Activated T-helper 9 cell treated with anti-CD3 and anti-CD28 coated beads, Interleukin-2, amount 50 U/mL, for 16 hours (primary cell): ENCODE results near the gene AGO3.
"Not testable (repeated sequence)": the region's sequence is repeated elsewhere in the genome, so short reads cannot be mapped to it uniquely, and the experiment has no call there.

ENCODE experiments used
- DNase-seq: peaks from one replicate; pipeline ENCODE4 v3.0.0-alpha.2; 2020; ENCODE audit warnings: low read depth

Gene AGO3

DNA sequence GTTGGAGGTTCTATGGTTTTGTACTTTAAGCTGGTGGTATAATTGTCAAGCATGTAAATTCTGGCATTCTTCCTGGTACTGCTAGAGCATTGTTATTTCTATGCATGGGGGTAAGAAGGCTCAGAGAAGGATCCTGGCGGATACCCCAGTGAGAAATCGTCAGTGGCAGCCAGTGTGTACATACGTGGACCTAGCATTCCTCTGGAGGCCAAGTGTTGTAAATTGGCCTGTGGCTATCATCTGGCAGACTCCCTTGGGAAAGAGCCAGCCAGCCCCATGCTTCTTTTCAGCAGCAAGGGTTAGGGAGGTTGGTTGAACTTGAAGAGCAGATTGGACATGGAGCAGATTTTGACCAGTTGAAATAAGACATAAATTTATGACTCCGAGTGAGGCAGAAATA lies 5.2 kb upstream of the AGO3 start:
- DNase-seq: no peak

DNA sequence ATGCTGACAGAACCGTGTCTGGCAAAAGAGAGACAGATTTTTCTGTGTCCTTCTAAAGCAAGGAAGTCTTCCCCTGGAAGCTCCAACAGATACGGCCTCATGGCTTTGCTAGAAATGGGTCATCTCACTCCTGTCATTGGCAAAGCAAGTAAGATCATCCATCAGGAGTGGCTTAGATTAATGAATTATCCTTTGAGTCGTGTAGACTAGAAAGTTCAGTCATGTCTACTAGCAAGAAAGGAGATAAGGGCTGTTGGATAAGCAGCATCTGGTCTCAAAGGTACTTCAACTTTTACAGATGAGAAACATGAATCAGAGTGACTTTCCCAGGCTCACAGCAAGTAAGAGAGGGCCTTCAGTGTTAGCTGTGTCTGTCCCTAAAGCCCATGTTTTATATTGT lies 3.4 kb upstream of the AGO3 start:
- DNase-seq: no peak

DNA sequence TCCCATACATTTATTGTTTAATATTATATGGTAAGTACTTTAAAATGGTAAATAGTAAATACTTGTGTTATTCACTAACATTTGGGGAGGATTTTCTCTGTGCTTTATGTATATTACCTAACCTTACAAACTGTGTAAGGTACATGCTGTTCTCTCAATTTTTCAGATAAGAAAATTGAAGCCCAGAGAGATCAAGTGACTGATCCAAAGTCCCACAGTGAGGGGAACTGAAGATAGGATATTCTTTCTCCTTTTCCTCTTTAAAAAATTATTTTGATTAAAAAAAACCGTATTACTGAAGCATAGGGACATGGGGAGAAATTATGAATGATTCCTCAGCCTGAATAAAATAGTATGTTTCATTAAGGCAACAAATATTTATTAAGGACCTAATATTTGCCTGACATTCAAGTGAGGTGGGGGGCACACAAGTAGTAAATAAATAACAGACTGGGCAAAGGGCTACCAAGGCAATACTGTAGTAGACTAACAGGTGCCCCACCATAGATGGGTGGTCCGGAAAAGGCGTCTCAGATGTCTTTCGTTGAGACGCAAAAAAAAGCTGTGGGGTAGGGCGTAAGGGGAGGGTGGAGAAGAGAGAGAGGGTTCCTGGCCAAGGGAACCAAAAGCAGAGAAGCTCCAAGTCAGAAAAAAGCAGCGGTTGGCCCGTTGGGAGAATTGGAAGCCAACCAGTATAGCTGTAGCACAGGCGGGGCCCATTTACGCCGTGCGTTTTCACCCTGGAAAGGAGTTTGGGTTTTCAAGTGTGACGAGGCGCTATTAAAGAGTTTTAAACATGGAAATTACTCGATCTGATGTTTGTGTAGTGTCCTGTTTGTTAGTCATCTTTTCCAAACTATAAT lies 944 bp upstream of the AGO3 start:
- DNase-seq: peak; percentile 13

DNA sequence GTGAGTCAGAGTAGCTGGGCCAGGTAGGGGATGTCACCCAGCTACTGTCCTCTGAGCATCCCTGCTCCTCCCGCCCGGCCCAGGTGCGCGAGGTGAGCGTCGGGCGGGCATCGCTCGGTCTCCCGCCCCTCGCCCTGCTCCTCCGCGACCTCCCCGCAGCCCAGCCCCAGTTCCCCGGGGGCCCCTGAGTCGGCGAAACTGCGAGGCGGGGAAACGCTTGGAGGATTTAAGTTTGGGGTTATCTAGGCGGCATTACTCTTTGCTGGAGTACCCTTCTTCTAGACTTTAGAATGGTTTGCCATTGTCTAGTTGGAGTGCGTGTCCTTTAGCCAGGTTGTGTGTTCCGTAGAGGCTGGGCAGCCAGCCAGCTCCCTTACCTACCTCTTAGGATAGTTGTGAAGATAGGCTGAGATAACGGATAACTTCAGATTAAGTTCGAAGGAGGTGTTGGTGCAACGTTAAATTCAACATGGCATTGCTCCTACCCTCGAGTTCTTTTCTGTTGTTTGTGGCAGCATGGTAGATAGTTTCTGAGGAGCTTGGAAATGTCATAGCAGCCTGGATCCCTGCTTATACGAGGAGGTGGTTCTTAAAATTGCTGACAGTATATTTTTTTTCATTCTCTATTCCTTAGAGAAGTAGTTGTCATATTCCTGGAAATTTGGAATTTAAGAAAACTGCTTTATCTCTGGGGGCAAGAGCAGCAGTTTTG lies 697 bp downstream of the AGO3 start:
- no peak for DNase-seq

DNA sequence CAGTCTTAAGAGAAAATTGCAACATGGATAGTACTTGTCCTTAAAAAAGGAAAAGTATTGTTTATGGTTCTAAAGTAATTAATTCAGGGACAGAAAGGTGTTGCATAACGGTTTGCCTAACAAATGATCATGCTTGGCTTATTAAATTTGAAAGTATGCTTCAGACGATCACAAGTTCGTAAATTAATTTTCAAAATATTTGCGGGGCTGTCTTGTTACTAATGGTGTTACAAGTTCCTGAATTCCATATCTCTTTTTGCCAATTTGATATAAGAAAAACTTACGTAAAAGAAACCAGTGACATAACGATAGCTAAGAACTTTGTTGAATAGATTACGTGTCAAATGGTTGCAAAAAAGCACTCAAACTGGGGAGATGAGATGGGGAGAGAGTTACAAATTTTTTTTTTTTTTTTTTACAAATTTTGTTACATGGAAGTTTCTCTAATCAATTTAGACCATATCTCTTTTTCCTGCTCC lies 1.3 kb downstream of the AGO3 start:
- DNase-seq: no peak

DNA sequence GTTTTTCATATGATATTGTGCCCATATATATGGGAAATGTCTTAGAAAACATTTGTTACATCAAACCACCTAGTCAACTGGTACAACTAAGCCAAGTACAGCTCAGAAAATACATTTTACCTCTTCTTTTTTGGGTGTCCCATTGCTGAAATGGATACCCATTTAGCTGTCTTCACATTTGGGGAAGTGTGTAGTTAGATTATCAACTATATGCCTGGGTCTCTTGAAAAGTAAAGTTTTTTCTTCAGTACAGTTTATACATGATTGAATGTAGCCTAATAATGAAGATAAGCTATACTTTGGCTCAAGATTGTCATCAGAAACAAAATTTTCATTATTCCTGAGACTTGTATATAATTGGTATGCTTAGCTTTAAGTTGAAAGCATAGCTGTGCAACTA lies 2.0 kb downstream of the AGO3 start:
- no peak for DNase-seq

DNA sequence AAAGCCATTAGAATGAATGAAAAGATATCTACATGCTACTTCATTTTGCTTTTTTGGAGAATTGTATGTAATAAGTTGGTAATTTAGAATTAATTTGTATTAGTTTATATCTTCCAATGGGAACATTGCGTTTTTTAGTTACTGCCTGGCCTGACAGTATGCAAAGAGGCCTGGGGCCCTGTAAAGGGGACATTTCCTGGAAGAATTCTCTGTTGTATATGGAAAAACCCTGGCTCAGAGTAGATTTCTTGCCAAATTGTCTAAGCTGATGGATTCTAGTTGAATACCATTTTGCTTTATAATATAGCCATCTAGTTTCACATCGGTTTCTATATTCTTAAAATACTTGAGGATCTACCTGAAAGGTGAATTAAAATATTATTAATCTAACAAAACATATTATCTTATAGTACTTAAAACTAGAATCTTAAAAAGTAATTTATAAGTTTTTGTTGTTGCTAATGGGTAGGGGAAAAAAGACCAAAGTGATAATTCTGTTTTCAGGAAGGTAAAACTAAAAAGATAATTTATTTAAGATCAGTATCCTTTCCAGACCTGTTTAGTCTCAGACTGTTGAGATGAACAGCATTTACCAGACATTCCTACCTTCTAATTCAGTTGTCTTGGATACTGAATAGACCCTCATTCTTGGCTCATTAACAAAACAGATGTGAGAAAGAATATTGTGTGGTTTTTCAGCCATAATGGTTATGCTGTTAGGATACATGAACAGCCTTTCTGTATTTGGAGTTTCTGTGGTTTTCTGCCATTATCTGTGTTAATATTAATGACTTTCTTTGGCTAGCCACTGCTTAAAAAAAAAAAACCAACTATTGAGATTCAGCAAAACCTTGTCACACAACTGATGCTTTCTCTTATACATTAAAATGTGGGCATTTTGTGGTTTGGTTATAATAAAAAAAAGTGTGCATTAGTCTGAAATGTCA lies 4.8 kb downstream of the AGO3 start:
- no peak for DNase-seq

DNA sequence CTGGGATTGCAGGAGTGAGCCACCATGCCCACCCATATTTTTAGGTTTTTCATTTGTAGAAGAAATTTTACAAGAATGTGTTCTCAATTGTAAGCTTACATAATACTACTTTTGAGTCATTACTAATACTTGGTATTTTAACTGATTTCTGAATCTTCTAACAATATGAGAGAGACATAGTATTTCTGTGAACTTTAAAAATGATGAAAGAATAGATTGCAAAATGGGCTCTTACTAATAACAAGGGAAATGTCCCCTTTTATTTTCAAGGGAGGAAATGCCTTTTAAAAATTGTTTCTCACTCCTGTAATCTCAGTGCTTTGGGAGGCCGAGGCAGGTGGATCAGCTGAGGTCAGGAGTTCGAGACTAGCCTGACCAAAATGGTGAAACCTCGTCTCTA lies 5.9 kb downstream of the AGO3 start:
- DNase-seq: no peak

DNA sequence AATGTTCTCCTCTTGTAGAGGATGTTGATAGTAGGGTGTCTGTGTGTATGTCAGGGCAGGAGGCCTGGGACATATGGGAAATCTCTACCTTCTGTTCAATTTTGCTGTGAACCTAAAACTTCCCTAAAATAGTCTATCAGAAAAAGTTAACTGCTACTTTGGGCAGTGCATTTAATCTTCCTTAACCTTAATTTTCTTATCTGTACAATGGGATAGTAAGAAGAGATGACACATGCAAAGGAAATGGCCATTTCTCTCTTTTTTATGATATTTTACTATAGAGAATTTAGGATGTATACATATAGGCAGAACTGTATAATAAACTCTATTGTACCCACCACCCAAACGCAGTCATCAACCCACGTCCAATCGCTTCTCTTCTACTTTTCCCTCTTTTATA lies 8.6 kb downstream of the AGO3 start:
- no peak for DNase-seq

DNA sequence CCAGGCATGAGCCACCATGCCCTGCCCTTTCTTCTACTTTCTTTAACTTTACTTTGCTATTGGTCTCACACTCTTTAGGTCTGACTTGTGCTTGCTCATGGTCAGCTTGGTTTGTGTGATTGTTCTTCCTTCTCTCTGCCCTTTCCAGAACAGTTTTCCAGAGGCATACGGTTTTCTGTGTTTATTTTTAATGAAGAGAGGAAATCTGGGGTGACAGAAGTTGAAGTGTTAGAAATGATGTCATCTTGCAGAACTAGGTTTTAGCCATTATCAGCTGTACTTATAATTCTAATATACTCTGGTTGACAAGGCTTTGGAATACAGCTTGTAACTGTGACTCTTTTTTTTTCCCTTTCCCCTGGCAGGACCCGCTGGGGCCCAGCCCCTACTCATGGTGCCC lies 14.4 kb downstream of the AGO3 start:
- no peak for DNase-seq

DNA sequence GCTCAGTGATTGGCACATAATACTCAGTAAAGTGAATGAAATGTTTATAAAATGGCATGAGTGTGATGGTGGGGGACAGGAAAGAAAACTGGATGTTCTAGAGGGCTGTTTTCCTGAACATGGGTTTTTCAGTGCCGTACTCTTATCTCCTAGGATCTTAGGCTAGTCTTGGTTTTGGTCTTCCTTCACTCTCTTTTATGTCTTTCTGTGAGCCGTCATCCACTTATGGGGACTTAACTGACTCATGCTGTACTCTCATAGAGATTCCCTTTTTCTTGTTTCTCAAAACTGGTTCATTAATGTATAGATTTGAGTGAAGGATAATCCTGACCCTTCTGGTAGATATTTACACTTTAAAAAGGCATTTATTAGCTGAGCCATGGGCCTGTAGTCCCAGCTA lies 16.6 kb downstream of the AGO3 start:
- no peak for DNase-seq

DNA sequence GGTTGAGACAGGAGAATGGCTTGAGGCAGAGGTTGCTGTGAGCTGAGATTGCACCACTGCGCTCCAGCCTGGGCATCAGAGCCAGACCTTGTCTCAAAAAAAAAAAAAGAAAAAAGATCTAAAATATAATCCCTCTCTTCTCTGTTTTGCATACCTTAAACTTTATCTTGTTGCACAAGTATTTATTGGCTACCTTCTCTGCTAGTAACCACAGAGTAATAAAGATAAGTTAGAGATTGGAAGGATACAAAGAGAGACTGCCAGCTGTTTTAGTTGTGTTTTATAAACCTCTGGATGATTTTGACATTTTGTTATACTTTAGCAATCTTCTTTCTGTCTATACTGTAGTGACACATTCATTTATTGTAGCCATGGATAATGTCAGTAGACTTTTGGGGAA lies 27.7 kb downstream of the AGO3 start:
- no peak for DNase-seq

DNA sequence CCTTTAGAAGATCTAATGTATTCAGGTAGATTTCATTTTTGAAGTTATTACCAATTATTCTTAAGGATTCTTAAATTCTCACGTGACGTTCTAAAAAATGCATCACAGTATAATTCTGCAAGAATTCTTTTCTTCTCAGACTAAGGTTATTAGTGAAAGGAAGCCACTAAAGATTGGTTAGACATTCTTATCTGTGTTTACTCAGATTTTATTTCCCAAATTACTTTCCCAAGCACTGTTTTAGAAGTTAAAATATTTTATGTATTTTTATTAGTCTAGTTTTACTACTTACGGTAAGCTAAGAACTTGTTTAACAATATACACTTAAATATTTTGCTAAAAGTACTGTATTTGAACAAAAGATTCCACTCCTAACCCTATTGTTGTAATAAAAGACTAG lies 28.4 kb downstream of the AGO3 start:
- no peak for DNase-seq

DNA sequence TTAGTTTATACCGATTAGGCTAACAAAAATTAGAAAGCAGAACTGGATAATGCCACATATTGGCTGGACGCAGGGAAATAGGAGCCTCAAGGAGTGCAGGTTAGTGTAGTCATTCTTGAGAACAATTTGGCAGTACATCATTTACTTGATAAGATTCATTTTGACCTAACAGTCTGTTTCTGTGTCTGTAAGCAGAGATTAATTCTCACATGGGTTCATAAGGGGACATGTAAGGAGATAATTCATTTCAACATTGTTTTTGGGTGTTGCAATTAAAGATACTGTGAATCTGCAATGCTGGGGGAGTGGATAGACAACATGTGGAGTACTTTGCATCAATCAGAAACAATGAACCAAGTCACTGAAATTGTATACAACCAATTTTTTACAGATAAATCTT lies 32.0 kb downstream of the AGO3 start:
- no peak for DNase-seq

DNA sequence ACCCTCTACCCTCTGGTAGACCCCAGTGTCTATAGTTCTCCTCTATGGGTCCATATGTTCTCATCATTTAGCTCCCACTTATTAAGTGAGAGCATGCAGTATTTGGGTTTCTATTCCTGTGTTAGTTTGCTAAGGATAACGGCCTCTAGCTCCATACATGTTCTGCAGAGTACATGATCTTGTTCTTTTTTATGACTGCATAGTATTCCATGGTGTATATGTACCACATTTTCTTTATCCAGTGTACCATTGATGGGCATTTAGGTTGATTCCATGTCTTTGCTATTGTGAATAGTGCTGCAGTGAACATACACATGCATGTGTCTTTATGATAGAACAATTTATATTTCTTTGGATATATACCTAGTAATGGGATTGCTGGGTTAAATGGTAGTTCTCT lies 33.4 kb downstream of the AGO3 start:
- not testable (repeated sequence) for DNase-seq

DNA sequence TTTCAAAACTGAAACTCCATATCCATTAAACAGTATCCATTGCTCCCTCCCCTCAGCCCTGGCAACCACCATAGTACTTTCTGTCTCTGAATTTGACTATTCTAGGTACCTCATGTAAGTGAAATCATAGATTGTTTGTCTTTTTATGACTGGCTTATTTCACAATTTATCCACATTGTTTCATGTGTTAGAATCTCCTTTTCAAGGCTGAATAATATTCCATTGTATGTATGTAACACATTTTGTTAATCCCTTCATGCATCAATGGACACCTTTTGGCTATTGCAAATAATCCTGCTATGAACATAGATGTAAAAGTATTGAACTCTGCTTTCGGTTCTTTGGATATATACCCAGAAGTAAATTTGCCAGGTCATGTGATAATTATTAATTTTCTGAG lies 37.5 kb downstream of the AGO3 start:
- DNase-seq: no peak

DNA sequence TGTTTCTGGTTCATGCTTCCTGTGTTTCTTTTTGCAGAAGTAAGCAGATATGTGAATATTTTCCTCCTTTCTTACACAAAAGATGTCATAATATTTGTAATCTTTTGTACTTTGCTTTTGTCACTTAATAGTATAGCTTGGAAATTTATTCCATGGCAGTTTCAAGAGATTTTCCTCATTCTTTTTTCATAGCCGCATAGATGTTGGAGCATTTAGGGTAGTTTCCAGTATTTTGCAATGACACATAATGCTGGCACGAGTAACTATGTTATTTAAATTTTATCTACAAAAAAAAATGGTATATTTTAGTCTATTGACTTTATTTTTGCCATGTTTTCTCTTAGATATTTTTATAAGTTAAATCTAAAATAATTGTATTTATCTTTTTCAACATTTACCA lies 40.7 kb downstream of the AGO3 start:
- no peak for DNase-seq

DNA sequence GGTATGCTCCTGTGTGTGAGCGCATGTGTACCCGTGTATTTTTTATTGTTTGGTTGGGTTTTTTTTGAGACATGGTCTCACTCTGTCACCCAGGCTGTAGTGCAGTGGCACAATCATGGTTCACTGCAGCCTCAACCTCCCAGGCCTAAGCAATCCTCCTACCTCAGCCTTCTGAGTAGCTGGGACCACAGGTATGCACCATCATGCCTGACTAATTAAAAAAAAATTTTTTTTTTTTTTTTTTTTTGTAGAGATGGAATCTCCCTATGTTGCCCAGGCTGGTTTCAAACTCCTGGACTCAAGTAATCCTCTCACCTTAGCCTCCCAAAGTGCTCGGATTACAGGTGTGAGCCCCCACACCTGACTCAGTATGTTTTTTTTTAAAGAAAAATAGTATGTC lies 41.7 kb downstream of the AGO3 start:
- DNase-seq: not testable (repeated sequence)

DNA sequence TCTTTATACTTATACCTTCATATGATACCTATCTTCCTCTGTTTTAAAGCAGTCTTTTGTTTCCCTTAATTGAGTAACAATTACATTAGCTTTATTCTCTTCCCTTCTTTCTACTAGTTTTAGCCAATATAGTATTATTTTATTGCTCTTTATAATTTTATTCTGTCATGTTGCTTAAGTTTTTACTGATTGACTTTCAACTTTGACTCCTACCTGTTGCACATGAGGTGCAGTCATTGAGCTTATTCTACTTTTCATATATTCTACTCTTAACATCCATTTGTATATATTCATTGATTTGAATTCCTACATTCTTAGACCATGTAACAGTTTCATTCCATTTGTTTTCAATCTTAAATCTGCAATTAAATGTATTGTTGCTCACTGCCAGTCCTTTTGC lies 49.2 kb downstream of the AGO3 start:
- DNase-seq: no peak

DNA sequence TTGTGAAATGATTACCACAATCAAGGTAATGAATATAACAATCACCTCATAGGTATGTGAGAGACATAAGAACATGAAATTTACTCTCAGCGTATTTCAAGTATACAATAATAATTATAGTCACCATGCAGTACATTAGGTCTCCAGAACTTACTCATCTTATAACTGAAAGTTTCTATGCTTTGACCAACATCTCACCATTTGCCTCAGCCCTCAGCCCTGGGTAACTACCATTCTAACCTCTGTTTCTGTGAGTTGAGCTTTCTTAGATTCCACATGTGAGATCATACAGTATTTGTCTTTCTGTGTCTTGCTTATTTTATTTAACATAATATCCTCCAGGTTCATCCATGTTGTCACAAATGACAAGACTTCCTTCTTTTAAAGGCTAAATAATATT lies 57.3 kb downstream of the AGO3 start:
- DNase-seq: no peak

DNA sequence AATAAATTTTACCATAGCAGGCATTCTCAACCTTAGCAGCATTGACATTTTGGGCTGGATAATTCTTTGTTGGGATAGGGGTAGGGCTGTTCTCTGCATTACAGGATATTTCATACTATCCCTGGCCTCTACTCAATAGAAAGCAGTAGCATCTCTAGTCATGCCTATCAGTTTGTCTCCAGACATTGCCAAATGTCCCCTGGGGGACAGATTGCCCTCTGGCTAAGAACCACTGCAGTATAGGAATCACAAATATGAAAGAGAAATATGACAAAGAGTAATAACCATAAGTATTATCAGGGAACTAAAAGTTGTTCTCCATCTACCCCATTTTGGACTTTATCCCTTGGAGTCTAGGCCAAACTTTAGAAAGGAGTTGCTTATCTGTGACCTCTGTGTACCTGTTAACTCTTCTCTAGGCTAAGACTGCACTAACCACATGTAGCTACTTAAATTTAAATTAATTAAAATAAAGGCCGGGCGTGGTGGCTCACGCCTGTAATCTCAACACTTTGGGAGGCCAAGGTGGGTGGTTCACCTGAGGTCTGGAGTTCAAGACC lies 76.1 kb downstream of the AGO3 start:
- no peak for DNase-seq

DNA sequence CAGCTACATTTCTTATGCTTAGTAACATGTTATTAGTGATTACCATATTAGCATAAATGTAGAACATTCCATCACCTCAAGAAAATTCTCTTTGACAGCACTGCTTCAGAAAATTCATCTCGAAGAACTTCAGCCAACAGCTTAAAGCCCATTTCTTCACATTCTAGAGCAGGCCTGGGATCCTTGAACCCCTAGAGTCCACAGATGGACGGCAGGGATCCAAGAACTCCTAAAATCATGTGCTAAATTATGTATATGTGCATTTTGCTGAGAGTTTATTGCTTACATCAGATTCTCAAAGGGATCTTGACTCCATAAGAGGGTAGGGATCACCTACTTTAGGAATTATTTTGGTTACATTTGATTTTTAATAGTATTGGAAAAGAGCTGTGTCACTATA lies 76.8 kb downstream of the AGO3 start:
- no peak for DNase-seq
